ENCODE data around the gene MCAM.

GRCh38 chr11:119337581-119338317 is 20.8 kb upstream of the MCAM start:
- TF ChIP-seq GLIS3 (CRISPR knock-in tag; IDR thresholded peaks at IDR 0.05) = no peak
- no peak for TF ChIP-seq ZFP3 (CRISPR knock-in tag; IDR thresholded peaks at IDR 0.05)
- TF ChIP-seq, protein P1, sequence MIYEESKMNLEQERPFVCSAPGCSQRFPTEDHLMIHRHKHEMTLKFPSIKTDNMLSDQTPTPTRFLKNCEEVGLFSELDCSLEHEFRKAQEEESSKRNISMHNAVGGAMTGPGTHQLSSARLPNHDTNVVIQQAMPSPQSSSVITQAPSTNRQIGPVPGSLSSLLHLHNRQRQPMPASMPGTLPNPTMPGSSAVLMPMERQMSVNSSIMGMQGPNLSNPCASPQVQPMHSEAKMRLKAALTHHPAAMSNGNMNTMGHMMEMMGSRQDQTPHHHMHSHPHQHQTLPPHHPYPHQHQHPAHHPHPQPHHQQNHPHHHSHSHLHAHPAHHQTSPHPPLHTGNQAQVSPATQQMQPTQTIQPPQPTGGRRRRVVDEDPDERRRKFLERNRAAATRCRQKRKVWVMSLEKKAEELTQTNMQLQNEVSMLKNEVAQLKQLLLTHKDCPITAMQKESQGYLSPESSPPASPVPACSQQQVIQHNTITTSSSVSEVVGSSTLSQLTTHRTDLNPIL (CRISPR knock-in tag; IDR thresholded peaks at IDR 0.05; ENCODE audit: low read depth) = no peak
- no peak for TF ChIP-seq TOX (CRISPR knock-in tag; IDR thresholded peaks at IDR 0.05; ENCODE audit: borderline replicate concordance)

Measured in SK-N-SH treated with all-trans-retinoic acid at 6 μM for 48 hours (cell line).